ENCODE measurements around the gene FZD4.
A peak's percentile ranks its signal among the peaks of the same experiment; 100 is the strongest.

- TF ChIP-seq CTCF (IDR thresholded peaks at IDR 0.05) (peak; percentile 37 to 49 (median 45)), POLR2A (IDR thresholded peaks at IDR 0.05) (no peak)
Observed at GRCh38 chr11:86919557-86920210, 35.5 kb downstream of the FZD4 start.
